HL-60 (cell line): ENCODE data around the gene SDCCAG8.

ENCODE experiments used
- CTCF ChIP-seq: IDR thresholded peaks from one replicate; pipeline ENCODE4 v1.5.1; 2011; ENCODE audit warnings: low read length, control low read depth, inconsistent platforms; ENCODE audit not compliant: insufficient read depth
- GABPA ChIP-seq: IDR thresholded peaks from 2 replicates; pipeline ENCODE4 v1.6.1; 2012; ENCODE audit warnings: low read depth
- POLR2AphosphoS5 ChIP-seq: IDR thresholded peaks from 2 replicates; pipeline ENCODE4 v1.6.1; 2012; ENCODE audit warnings: low read depth

- no peak for TF ChIP-seq CTCF
- TF ChIP-seq GABPA, result no peak
- TF ChIP-seq POLR2AphosphoS5, result no peak
These were observed 13.1 kb downstream of the SDCCAG8 start for GRCh38 chr1:243268751-243269460.
